ENCODE measurements around the gene BSG.
A peak's percentile ranks its signal among the peaks of the same experiment; 100 is the strongest.

The BSG gene

DNA sequence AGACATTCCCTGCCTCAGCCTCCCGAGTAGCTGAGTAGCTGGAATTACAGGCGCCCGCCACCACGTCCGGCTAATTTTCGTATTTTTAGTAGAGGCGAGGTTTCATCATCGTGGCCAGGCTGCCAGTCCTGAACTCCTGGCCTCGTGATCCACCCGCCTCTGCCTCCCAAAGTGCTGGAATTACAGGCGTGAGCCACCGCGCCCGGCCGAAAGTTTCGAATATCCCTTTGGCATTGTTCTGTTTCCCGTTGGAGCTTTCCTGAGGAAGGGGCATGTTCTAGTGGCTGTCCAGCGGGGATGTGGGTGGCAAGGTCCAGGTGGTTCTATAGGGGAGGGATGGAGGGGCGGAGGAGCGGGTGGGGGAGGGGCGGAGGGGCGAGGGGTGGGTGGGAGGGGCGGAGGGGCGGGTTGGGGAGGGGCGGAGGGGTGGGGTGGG, 2.1 kb upstream of the BSG start:
- no peak overlapping the region for H3K27ac ChIP-seq (ENCODE audit: low read depth, low read length)
- peaks cover 25% of the 10 kb centered on the region for H3K4me1 ChIP-seq (ENCODE audit: control insufficient read depth, insufficient read depth, low read length)
- H3K9ac ChIP-seq (ENCODE audit: low read length), result no peak overlapping the region
- no peak overlapping the region for H3K4me3 ChIP-seq (ENCODE audit: low read length)
- no peaks in the 10 kb centered on the region for H3K36me3 ChIP-seq (ENCODE audit: control insufficient read depth, insufficient read depth, low read length)
- H3K27me3 ChIP-seq (ENCODE audit: control insufficient read depth, insufficient read depth, low read length), result no peaks in the 10 kb centered on the region

DNA sequence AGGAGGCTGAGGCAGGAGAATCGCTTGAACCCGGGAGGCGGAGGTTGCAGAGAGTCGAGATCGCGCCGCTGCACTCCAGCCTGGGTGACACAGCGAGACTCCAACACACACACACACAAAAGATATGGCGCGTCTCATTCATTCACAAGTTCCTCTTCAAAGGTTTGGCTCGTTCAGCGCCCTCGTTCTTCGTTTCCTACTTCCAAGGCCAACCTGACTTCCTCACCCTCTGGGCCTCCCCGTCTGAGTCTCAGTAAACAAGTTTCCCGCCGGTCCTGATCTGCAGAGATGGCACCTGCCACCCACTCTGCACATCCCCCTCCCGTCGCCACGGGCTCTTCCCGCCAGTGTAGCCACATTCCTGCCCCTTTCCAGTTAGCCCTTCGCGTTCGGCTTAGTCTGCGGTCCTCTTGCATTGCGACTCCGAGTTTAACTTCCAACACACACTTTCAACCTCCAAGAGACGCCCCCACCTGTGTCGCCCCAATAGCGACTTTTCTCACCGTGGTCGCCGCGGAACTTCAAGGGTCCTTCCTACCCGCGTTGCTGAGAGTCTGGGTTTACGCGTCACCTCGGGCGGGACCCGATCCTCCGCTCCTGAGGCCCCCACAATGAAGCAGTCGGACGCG, 1.3 kb upstream of the BSG start:
- H3K4me1 ChIP-seq (ENCODE audit: control insufficient read depth, insufficient read depth, low read length), result peaks cover 26% of the 10 kb centered on the region
- peak overlapping the region; percentile 78 for H3K4me3 ChIP-seq (ENCODE audit: low read length)
- peak overlapping the region; percentile 94 for H3K27ac ChIP-seq (ENCODE audit: low read depth, low read length)
- H3K9ac ChIP-seq (ENCODE audit: low read length), result peak overlapping the region; percentile 25
- no peaks in the 10 kb centered on the region for H3K36me3 ChIP-seq (ENCODE audit: control insufficient read depth, insufficient read depth, low read length)
- no peaks in the 10 kb centered on the region for H3K27me3 ChIP-seq (ENCODE audit: control insufficient read depth, insufficient read depth, low read length)

DNA sequence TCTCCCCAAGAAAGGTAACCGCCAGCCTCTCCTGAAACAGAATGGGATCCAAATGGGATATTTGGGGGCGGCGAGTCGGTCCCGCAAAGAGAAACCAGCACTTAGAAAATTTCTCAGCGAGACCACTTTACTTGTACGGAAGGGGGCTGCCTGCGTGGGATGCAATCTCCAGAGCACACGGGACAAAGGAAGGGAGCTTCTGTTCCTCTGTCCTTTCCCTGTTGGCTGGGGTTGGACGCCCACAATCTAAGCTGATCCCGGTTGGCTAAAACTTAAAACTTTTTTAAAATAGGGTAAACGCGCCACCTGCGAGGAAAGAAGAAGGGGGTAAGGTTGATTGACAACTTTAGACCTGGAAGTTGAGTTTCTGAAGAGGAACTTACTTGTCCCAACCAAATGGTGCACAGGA, 826 bp upstream of the BSG start:
- H3K4me3 ChIP-seq (ENCODE audit: low read length), result peak overlapping the region; percentile 78
- peaks cover 30% of the 10 kb centered on the region for H3K4me1 ChIP-seq (ENCODE audit: control insufficient read depth, insufficient read depth, low read length)
- H3K36me3 ChIP-seq (ENCODE audit: control insufficient read depth, insufficient read depth, low read length), result no peaks in the 10 kb centered on the region
- peak overlapping the region; percentile 94 for H3K27ac ChIP-seq (ENCODE audit: low read depth, low read length)
- no peaks in the 10 kb centered on the region for H3K27me3 ChIP-seq (ENCODE audit: control insufficient read depth, insufficient read depth, low read length)
- peak overlapping the region; percentile 25 for H3K9ac ChIP-seq (ENCODE audit: low read length)

DNA sequence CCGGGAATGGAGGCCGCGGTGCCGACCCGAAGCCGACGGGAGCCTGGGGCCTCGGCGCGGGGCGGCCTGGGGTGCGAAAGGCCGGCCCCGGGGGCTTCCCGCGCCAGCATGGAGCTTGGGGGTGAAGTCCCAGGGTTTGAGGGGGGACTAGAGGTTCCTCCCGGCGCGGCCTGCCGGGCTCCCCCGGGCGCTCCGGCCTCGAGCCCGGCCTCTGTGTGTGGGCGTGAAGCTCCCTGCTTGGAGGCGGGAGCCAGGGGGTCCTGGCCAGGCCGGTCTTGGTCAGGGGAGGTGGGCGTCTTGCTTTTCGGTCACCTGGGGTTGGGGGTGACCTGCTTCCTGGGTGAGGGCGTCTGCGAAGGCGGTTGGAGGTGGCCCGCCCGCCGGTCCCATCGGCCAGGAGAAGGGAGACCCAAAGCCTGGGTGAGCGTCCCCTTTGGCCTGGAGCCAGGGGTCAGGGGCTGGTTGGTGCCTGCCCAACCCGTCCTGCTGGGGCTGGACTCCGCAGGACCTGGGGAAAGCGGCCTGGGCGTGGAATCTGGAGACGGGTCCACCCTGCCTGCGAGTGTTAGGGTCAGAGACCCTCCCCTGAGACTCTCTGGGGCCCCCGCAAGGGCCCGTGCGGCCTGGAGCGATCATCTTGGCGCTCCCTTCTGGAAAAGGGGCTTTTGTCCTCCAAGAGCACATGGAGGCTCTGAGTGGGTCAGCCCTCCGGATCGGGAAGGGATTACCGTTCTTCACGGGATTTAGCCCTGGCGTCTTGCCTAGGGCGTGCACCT, 535 bp downstream of the BSG start:
- peak overlapping the region; percentile 89 for H3K27ac ChIP-seq (ENCODE audit: low read depth, low read length)

DNA sequence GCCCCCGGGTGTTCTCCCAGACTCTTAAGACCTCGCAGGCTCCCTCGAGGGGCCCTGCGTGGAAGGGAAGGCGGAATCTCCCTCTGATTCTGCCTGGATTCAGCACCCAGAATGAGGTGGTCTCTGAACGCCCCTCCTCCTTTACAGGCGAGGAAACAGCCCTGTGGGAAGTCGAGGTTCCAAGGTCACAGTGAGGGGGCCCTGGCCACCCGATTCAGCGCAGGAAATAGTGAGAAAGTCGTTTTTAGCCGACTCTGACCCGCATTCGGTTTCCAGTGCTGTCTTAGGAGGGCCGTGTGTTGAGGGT, 1.1 kb downstream of the BSG start:
- peaks cover 4% of the 10 kb centered on the region for H3K36me3 ChIP-seq (ENCODE audit: control insufficient read depth, insufficient read depth, low read length)
- H3K27me3 ChIP-seq (ENCODE audit: control insufficient read depth, insufficient read depth, low read length), result no peaks in the 10 kb centered on the region
- H3K4me3 ChIP-seq (ENCODE audit: low read length), result peak overlapping the region; percentile 90
- H3K4me1 ChIP-seq (ENCODE audit: control insufficient read depth, insufficient read depth, low read length), result peaks cover 21% of the 10 kb centered on the region
- H3K27ac ChIP-seq (ENCODE audit: low read depth, low read length), result peak overlapping the region; percentile 89
- H3K9ac ChIP-seq (ENCODE audit: low read length), result peak overlapping the region; percentile 38

More for the DNA sequence above, 535 bp downstream of the BSG start:
- Histone ChIP-seq H3K4me1 (ENCODE audit: control insufficient read depth, insufficient read depth, low read length) (peaks cover 21% of the 10 kb centered on the region), H3K4me3 (ENCODE audit: low read length) (peak overlapping the region; percentile 90), H3K27me3 (ENCODE audit: control insufficient read depth, insufficient read depth, low read length) (no peaks in the 10 kb centered on the region), H3K9ac (ENCODE audit: low read length) (peak overlapping the region; percentile 50), H3K36me3 (ENCODE audit: control insufficient read depth, insufficient read depth, low read length) (peaks cover under 1% of the 10 kb centered on the region)

DNA sequence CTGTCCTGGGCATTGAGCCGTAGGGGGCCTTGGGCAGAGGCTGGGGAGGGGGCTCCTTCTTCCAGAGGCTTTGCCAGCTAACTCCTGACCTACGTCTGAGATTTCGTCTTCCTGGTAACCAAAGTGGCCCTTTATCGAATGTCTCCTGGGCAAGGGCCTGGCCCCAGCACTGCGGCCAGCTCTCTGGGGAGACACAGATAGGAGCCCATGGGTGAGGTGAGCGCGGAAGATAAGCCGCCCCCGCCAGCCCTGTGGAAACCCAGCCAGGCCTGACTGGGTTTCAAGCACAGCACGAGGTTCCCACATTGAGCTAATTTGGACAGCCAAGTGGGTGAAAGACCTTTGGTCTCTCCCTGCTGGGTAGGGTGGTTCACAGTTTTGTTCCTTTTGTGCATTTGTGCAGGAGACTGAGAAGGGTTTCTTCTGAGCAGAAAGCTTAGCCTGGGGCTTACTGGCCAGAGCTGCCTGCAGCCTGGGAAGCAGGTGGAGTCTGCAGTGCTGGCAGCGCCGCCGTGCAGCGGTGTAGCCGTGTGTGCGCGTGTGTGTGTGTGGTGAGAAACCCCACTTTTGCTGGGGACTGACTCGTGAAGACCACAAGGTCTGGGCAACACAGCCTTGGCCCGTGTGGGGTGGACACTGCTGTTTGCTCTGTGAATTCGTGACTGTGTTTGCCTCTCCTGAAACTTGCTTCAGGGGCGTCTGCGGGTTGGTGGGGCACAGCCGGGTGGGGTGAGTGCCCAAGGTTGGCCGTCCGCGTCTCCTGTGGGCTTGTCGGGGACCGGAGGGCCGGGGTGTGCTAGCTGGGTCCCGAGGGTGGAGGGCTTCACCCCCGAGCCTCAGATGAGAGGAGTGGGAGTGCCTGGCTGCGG, 2.5 kb downstream of the BSG start:
- Histone ChIP-seq H3K27me3 (ENCODE audit: control insufficient read depth, insufficient read depth, low read length) (no peaks in the 10 kb centered on the region), H3K27ac (ENCODE audit: low read depth, low read length) (peak overlapping the region; percentile 59), H3K4me1 (ENCODE audit: control insufficient read depth, insufficient read depth, low read length) (peaks cover 21% of the 10 kb centered on the region), H3K9ac (ENCODE audit: low read length) (no peak overlapping the region), H3K4me3 (ENCODE audit: low read length) (peak overlapping the region; percentile 55), H3K36me3 (ENCODE audit: control insufficient read depth, insufficient read depth, low read length) (peaks cover 10% of the 10 kb centered on the region)

DNA sequence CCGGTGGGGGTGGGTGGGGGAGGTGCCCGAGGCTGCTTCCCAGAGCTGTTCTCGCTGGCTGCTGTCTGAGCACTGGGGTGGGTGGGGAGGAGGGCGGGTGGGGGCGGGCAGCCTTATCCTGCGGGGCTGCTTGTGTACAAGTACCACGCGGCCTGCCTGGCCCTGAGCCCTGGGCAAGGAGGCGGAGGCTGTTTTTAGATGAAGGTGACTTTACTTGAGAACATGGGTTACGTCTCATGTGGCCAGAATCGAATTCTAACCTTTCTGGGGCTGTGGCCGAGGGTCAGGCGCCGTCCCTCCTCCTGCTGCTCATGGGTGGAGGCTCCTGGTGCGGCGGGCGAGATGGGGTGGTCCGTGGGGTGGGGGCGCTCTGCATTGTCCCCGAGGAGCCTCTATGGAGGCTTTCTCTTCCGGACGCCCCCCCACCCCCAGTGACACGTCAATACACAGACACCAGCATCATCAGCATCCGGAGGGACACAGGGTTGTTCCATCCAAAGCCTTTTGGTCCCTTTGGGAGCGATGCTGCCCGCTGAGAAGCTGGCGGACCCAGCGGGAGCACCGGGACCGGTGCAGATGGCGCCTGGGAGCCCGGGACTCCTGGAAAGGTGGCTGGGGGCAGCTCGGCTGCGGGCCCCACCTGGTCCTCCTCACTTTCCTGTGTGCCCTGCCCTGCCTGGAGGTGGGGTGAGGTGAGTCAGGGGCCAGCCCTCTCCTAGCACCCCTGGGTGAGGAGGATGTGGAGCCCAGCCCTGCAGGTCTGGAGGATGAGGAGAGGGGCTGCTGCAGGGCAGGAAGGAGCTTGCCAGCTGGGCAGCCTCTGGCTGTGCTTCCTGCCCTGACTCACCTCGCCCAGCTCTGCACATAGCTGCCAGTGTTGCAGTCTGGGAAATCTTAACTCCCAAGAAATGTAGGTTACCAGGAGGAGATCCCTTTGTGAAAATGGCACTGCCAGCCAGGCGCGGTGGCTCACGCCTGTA, 3.4 kb downstream of the BSG start:
- peak overlapping the region; percentile 55 for H3K4me3 ChIP-seq (ENCODE audit: low read length)
- peaks cover 14% of the 10 kb centered on the region for H3K36me3 ChIP-seq (ENCODE audit: control insufficient read depth, insufficient read depth, low read length)
- H3K9ac ChIP-seq (ENCODE audit: low read length), result peak overlapping the region; percentile 11
- H3K27me3 ChIP-seq (ENCODE audit: control insufficient read depth, insufficient read depth, low read length), result no peaks in the 10 kb centered on the region
- peaks cover 21% of the 10 kb centered on the region for H3K4me1 ChIP-seq (ENCODE audit: control insufficient read depth, insufficient read depth, low read length)
- peak overlapping the region; percentile 83 for H3K27ac ChIP-seq (ENCODE audit: low read depth, low read length)

DNA sequence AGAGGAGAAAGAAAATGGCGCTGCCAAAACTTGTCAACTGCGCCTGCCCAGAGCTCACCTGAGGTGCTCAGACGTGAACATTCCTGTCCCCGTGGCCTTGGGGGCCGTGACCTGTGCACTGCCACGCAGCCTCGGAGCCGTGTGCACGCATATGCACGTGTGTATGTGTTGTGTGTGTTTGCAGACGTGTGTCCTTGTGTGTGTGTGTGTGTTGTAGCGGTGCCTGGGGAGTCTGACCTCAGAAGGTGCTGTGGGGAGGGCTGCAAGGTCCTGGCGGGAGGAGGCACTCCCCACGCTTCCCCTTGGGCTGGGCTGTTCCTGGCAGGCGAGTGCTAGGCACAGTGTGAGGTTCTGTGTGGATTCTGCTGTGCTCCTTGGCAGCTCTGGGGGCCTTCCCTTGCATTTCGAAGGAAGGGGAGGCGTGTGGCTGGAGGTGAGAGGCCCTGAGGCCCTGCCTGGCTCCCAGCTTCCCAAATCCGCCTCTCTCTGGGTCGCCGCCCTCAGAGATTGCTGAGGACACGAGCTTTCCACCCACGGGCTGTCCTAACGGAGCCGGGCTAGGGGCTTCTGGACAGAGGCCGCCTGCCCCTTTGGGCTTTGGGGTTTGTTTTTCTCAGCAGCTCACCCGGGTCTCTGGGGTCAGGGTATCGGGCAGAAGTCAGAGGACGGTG, 4.5 kb downstream of the BSG start:
- Histone ChIP-seq H3K9ac (ENCODE audit: low read length) (no peak overlapping the region), H3K27me3 (ENCODE audit: control insufficient read depth, insufficient read depth, low read length) (no peaks in the 10 kb centered on the region), H3K27ac (ENCODE audit: low read depth, low read length) (no peak overlapping the region), H3K4me3 (ENCODE audit: low read length) (no peak overlapping the region), H3K36me3 (ENCODE audit: control insufficient read depth, insufficient read depth, low read length) (peaks cover 20% of the 10 kb centered on the region), H3K4me1 (ENCODE audit: control insufficient read depth, insufficient read depth, low read length) (peaks cover 15% of the 10 kb centered on the region)

DNA sequence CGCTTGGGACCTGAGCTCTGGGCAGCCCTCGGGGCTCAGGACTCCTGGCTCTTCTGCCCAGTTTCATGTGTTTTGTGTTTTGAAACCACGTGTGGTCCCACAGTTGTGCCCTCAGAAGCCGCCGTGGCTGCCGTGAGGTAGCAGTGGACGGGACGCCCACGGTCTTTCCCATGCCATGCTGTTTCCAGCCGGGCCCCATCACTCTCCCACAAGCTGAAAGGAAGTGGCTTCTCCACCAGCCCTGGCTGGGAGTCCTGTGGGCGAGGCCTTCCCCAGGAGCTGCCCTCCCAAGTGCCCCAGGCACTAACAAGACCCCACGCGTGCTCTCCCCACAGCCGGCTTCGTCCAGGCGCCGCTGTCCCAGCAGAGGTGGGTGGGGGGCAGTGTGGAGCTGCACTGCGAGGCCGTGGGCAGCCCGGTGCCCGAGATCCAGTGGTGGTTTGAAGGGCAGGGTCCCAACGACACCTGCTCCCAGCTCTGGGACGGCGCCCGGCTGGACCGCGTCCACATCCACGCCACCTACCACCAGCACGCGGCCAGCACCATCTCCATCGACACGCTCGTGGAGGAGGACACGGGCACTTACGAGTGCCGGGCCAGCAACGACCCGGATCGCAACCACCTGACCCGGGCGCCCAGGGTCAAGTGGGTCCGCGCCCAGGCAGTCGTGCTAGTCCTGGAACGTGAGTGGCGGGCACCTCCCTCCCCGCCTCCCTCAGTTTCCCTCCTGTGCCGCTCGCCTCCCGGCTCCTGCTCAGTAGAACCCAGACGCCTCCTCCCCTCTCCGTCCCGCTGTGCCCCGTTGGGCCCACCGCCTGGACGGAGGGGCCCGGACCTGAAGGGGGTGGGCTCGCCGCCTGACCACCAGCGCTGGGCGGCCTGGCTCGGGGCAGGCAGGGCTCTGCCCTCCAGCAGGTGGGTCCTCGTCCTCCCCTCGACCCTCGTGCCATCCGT, 5.3 kb downstream of the BSG start:
- peaks cover 20% of the 10 kb centered on the region for H3K36me3 ChIP-seq (ENCODE audit: control insufficient read depth, insufficient read depth, low read length)
- no peak overlapping the region for H3K9ac ChIP-seq (ENCODE audit: low read length)
- no peak overlapping the region for H3K4me3 ChIP-seq (ENCODE audit: low read length)
- no peaks in the 10 kb centered on the region for H3K27me3 ChIP-seq (ENCODE audit: control insufficient read depth, insufficient read depth, low read length)
- H3K27ac ChIP-seq (ENCODE audit: low read depth, low read length), result no peak overlapping the region
- peaks cover 15% of the 10 kb centered on the region for H3K4me1 ChIP-seq (ENCODE audit: control insufficient read depth, insufficient read depth, low read length)

DNA sequence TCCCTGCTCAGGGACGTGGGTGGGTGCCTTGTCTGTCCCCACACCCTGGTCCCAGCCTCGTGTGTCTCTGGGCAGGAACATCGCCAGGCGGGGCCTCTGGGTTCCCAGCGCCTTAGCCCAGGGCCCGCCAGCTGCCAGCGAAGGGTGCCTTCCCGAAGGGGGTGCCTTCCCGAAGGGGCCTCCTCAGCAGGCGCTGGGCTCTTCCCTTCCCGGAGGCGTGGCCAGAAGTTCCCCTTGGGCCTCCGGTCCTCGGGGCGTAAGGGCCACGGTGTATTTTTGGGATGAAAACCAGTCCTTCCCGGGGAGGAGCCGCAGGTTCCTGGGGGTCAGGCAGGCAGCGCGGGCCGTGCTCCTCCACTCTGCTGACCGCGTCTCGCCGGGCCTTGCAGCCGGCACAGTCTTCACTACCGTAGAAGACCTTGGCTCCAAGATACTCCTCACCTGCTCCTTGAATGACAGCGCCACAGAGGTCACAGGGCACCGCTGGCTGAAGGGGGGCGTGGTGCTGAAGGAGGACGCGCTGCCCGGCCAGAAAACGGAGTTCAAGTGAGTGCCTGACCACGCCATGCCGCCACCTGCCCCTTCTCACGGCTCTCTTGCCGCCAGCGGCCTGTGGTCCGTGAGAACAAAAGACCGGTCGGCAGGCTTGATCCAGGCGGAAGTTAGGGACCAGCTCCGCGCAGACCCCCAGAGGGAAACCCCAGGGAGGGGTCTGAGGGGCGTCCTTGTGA, 6.9 kb downstream of the BSG start:
- Histone ChIP-seq H3K4me3 (ENCODE audit: low read length) (no peak overlapping the region), H3K9ac (ENCODE audit: low read length) (no peak overlapping the region), H3K27ac (ENCODE audit: low read depth, low read length) (no peak overlapping the region), H3K36me3 (ENCODE audit: control insufficient read depth, insufficient read depth, low read length) (peaks cover 27% of the 10 kb centered on the region), H3K4me1 (ENCODE audit: control insufficient read depth, insufficient read depth, low read length) (peaks cover 9% of the 10 kb centered on the region), H3K27me3 (ENCODE audit: control insufficient read depth, insufficient read depth, low read length) (no peaks in the 10 kb centered on the region)
